GM12878 (cell line): Measurements from ENCODE around the gene ETV3L. TPM values are rescaled to one million over a fixed set of nuclear protein-coding genes. Genes with fewer than 3 reads are reported as not detected.

Experiments used
- ATAC-seq: fragments of 200-7000 bp; cut with Tn5 transposase; 3 replicates; pipeline ENCODE4 v1.9.1; 2020; ENCODE audit warnings: mild to moderate bottlenecking, moderate library complexity
- BruUV-seq: library from RNA; stranded (reverse); fragments of 400-500 nt; replicated peaks from 2 replicates; lab custom pipeline; 2021; lab: Mats Ljungman, UMichigan
- CTCF ChIA-PET: fragments of 300-600 bp; sonication (Branson Sonifier 250); formaldehyde crosslinking; extraction: SDS; loops from one replicate; lab custom pipeline; 2021; ENCODE audit warnings: inconsistent platforms; lab: Yijun Ruan, JAX
- POLR2A ChIA-PET: fragments of 350-600 bp; formaldehyde crosslinking; extraction: SDS; loops from one replicate; lab custom pipeline; 2021; ENCODE audit warnings: inconsistent platforms; lab: Charles Lee
- RAD21 ChIA-PET: fragments of 300-600 bp; sonication (Branson Sonifier 250); formaldehyde crosslinking; loops from one replicate; lab custom pipeline; 2023; ENCODE audit warnings: antibody characterized with exemption; ENCODE audit not compliant: unreplicated experiment; lab: Charles Lee
- SMC1A ChIA-PET: fragments of 300-600 bp; sonication (Branson Sonifier 250); formaldehyde crosslinking; loops from one replicate; lab custom pipeline; 2023; ENCODE audit not compliant: unreplicated experiment, uncharacterized antibody; lab: Charles Lee
- DNase-seq: peaks from one replicate; pipeline ENCODE4 v3.0.0-alpha.2; 2011; ENCODE audit warnings: low read depth, low spot score
- FAIRE-seq: peaks from 3 replicates; lab custom pipeline; 2011; peaks lifted over from hg19 to GRCh38; lab: Jason Lieb, UNC
- H2AFZ ChIP-seq: 2 replicates; pipeline ENCODE4 v1.6.0; 2011; ENCODE audit warnings: low read depth, low read length, control low read depth; ENCODE audit not compliant: control insufficient read depth
- H3K27ac ChIP-seq: 2 replicates; pipeline ENCODE4 v1.5.1; 2011; ENCODE audit warnings: control low read depth; ENCODE audit not compliant: control insufficient read depth, insufficient read depth
- H3K27me3 ChIP-seq, 2 experiments: replicated peaks in 1 of 2; 2 replicates each; pipeline versions ENCODE4 v1.6.0 to v1.6.1; 2011; ENCODE audit warnings: low read length in 1 of 2; ENCODE audit not compliant: control insufficient read depth in 2 of 2, insufficient read depth in 2 of 2
- H3K36me3 ChIP-seq, 2 experiments: 2 replicates each; pipeline ENCODE4 v1.5.1; 2011; ENCODE audit warnings: low read length in 1 of 2; ENCODE audit not compliant: control insufficient read depth in 2 of 2, insufficient read depth in 2 of 2
- H3K4me1 ChIP-seq: 2 replicates; pipeline ENCODE4 v1.6.1; 2011; ENCODE audit warnings: mild to moderate bottlenecking, low read length, moderate library complexity, mixed read lengths; ENCODE audit not compliant: control insufficient read depth, insufficient read depth
- H3K4me2 ChIP-seq: 2 replicates; pipeline ENCODE4 v1.6.0; 2011; ENCODE audit warnings: control low read depth; ENCODE audit not compliant: control insufficient read depth, insufficient read depth
- H3K4me3 ChIP-seq: fragments of 200-600 bp; sonication (generic); 2 replicates; pipeline ENCODE4 v1.5.1; 2016
- H3K79me2 ChIP-seq: 2 replicates; pipeline ENCODE4 v1.6.0; 2011; ENCODE audit warnings: low read length; ENCODE audit not compliant: control insufficient read depth, insufficient read depth
- H3K9ac ChIP-seq: 2 replicates; pipeline ENCODE4 v1.8.0; 2011; ENCODE audit warnings: low read length, control low read depth, mixed read lengths; ENCODE audit not compliant: control insufficient read depth, insufficient read depth
- H3K9me3 ChIP-seq: replicated peaks from 3 replicates; pipeline ENCODE4 v1.5.1; 2011; ENCODE audit warnings: mild to moderate bottlenecking, low read length; ENCODE audit not compliant: control insufficient read depth, insufficient read depth
- H4K20me1 ChIP-seq: 2 replicates; pipeline ENCODE4 v1.6.0; 2011; ENCODE audit not compliant: control insufficient read depth, insufficient read depth
- IRF4 ChIP-seq: IDR thresholded peaks from 2 replicates; pipeline ENCODE4 v1.6.1; 2011; ENCODE audit warnings: low read depth, low read length
- IRF5 ChIP-seq: fragments of 450-650 bp; IDR thresholded peaks from 2 replicates; pipeline ENCODE4 v1.6.1; 2017; ENCODE audit warnings: borderline replicate concordance
- MLLT1 ChIP-seq: fragments of 450-650 bp; IDR thresholded peaks from 2 replicates; pipeline ENCODE4 v1.6.1; 2016; ENCODE audit warnings: mild to moderate bottlenecking
- MTA3 ChIP-seq: IDR thresholded peaks from 2 replicates; pipeline ENCODE4 v1.6.1; 2012; ENCODE audit warnings: low read length, inconsistent platforms, borderline replicate concordance
- POLR2A ChIP-seq: IDR thresholded peaks from 2 replicates; pipeline ENCODE4 v1.6.1; 2011; ENCODE audit warnings: low read depth, mild to moderate bottlenecking, low read length
- STAT1 ChIP-seq: fragments of 450-650 bp; conservative IDR thresholded peaks from 2 replicates; pipeline ENCODE4 v1.6.1; 2014; ENCODE audit warnings: antibody characterized with exemption, mild to moderate bottlenecking
- WGBS: methylation state at CpG from one replicate; pipeline ENCODE4 v1.1.6; 2016; ENCODE audit warnings: low lambda C conversion rate; ENCODE audit not compliant: insufficient replicate concordance, insufficient coverage; ENCODE audit errors: missing lambda C conversion rate; 5-methylcytosine and 5-hydroxymethylcytosine counted together
- in situ Hi-C: fragments of 300-500 bp; cut with MboI; formaldehyde crosslinking; loops from 9 replicates; pipeline ENCODE4 v1.14.3; 2018; ENCODE audit warnings: mixed read lengths
- intact Hi-C: fragments of 100-400 bp; cut with micrococcal nuclease; formaldehyde crosslinking; loops from one replicate; pipeline ENCODE4 v1.14.2; 2022; ENCODE audit not compliant: unreplicated experiment
- polyA plus RNA-seq, 11 experiments: library from polyadenylated mRNA; depleted of rRNA in 4 of 11; unstranded in 6 of 11; stranded (reverse) in 5 of 11; fragments of >200 nt; fragmentation: Nextera tagmentation in 4 of 11; fragmentation: Illumina TruSeq in 1 of 11; extraction: Ambion mirVana in 4 of 11; extraction: Trizol in 1 of 11; gene quantifications; 1 replicate in 1 of 11; 2 replicates in 10 of 11; pipeline versions ENCODE4 v1.2.1 to v1.2.3, GENCODE V29; 2011 to 2016; ENCODE audit warnings: inconsistent platforms in 2 of 11, missing spikeins in 2 of 11, low read depth in 1 of 11
- total RNA-seq, 4 experiments: library from RNA; depleted of rRNA in 3 of 4; stranded (reverse); fragments of >200 nt in 3 of 4; fragmentation: Illumina TruSeq in 1 of 4; extraction: Trizol in 1 of 4; gene quantifications; 2 replicates each; pipeline versions ENCODE4 v1.2.1 to v1.2.3, GENCODE V29; 2013 to 2021

Gene ETV3L
- total and polyA plus RNA-seq, 10 of the 15 experiments (the other 5 are each of a cell fraction or from before 2014, with no cell fraction given): 0.03 to 1.3 (median 0.44) TPM

GRCh38 chr1:157119448-157119847, 19.8 kb upstream of the ETV3L start (continued):
- TF ChIP-seq MLLT1: no peak

GRCh38 chr1:157119008-157119407, 19.4 kb upstream of the ETV3L start:
- 90% methylated on average over 9 of the region's 9 CpGs for WGBS
- TF ChIP-seq MTA3: no peak
- no peak for TF ChIP-seq IRF5
- TF ChIP-seq STAT1: no peak
- TF ChIP-seq POLR2A: no peak
- TF ChIP-seq IRF4: no peak
- intact Hi-C loops (no loop called here), in situ Hi-C loops (no loop called here)
- no peak for FAIRE-seq
- H3K27me3 ChIP-seq: no peaks in the 10 kb centered on the region
- POLR2A ChIA-PET: no interaction called here
- ATAC-seq: no peak
- no peak overlapping the region for H3K27ac ChIP-seq
- peaks cover 9% of the 10 kb centered on the region for H3K4me1 ChIP-seq
- H3K79me2 ChIP-seq: no peaks in the 10 kb centered on the region
- H3K4me3 ChIP-seq: no peak overlapping the region
- H3K4me2 ChIP-seq: no peak overlapping the region
- H3K36me3 ChIP-seq: peaks cover 1 to 7% of the 10 kb centered on the region in 2 experiments; a peak in 3 of 4 replicates
- SMC1A ChIA-PET: interaction anchor here (1.2 kb wide), 1 partner anchor 8 kb away, joined by 4 read pairs; no protein-coding TSS in a partner anchor
- RAD21 ChIA-PET: no interaction called here
- no TSS peak for BruUV-seq
- H3K9ac ChIP-seq: no peak overlapping the region
- CTCF ChIA-PET: interaction anchor here (0.7 to 0.9 kb wide), 2 partner anchors 9 to 37 kb away, joined by 3 read pairs; no protein-coding TSS in a partner anchor
- no peak overlapping the region for H2AFZ ChIP-seq
- DNase-seq: no peak
- no peaks in the 10 kb centered on the region for H3K9me3 ChIP-seq
- H4K20me1 ChIP-seq: no peaks in the 10 kb centered on the region; the same call in 1 of the 2 replicates
